Psoas muscle (tissue), 8 donors: ENCODE results near the gene TSR3. TPM values are rescaled to one million over a fixed set of nuclear protein-coding genes. Genes with fewer than 3 reads are reported as not detected.

Source experiments
- ATAC-seq, 4 donors: fragments of 200-7000 bp; cut with Tn5 transposase; one replicate each; pipeline ENCODE4 v1.9.1; 2020; ENCODE audit warnings: moderate library complexity in 3 of 4, mild to moderate bottlenecking in 2 of 4
- DNase-seq, 2 donors: peaks; one replicate each; pipeline ENCODE4 v3.0.0-alpha.2; 2020
- H3K27ac ChIP-seq: fragments of 200-600 bp; one replicate; pipeline ENCODE4 v1.8.0; 2022
- H3K27me3 ChIP-seq, 3 donors: fragments of 200-600 bp in 1 of 3; one replicate each; pipeline versions ENCODE4 v1.6.1 to v1.8.0; 2013 to 2022; ENCODE audit warnings: low read length in 2 of 3, mild to moderate bottlenecking in 2 of 3, moderate library complexity in 1 of 3; ENCODE audit not compliant: insufficient read depth in 3 of 3
- H3K36me3 ChIP-seq, 2 donors: fragments of 200-600 bp in 1 of 2; one replicate each; pipeline versions ENCODE4 v1.6.1 to v1.8.0; 2013 to 2022; ENCODE audit warnings: low read depth in 1 of 2, mild to moderate bottlenecking in 1 of 2, moderate library complexity in 1 of 2; ENCODE audit not compliant: insufficient read depth in 1 of 2
- H3K4me1 ChIP-seq: fragments of 200-600 bp; one replicate; pipeline ENCODE4 v1.8.0; 2022
- H3K4me3 ChIP-seq: fragments of 200-600 bp; one replicate; pipeline ENCODE4 v1.8.0; 2022; ENCODE audit warnings: mild to moderate bottlenecking
- H3K9me3 ChIP-seq: fragments of 200-600 bp; one replicate; pipeline ENCODE4 v1.8.0; 2022
- CTCF ChIP-seq: fragments of 200-600 bp; IDR thresholded peaks from one replicate; pipeline ENCODE4 v1.8.0; 2022; ENCODE audit warnings: antibody characterized with exemption
- WGBS, 3 donors: extraction: QIAGEN DNeasy Blood & Tissue Kit; methylation state at CpG; one replicate each; pipeline versions ENCODE4 v1.1.6 to v1.1.7; 2013; 5-methylcytosine and 5-hydroxymethylcytosine counted together
- intact Hi-C, 2 donors: fragments of 100-400 bp; cut with DNase I; formaldehyde crosslinking; loops; one replicate each; pipeline versions ENCODE4 v1.11.0 to v1.14.2; 2022
- polyA plus RNA-seq, 3 donors: library from polyadenylated mRNA; stranded (reverse); fragments of 200-250 nt; gene quantifications; one replicate each; pipeline ENCODE4 v1.2.3, GENCODE V29; 2013
- total RNA-seq, 4 donors: library from RNA; stranded (reverse); fragmentation: NEBNext Ultra II Directional in 2 of 4; extraction: Animal tissue kit (Norgen Biotek cat#: 25700) in 2 of 4; gene quantifications; one replicate each; pipeline versions ENCODE4 v1.2.1 to v1.2.4, GENCODE V29; 2021 to 2023
- donor health status: healthy with polysubstance abuse.
- donor health status: DM: no; HTN: no; CAD: no; lungs with moderate emphysema.
- donor health status: Bipolar disorder and iron deficiency.
- donor health status: healthy.
- donor health status: DM: yes; HTN: yes; CAD: no.
- donor health status: DM: no; HTN: no; CAD: no.
- donor health status: DM: no; HTN: no; CAD: no.
- donor health status: DM: yes; HTN: yes; CAD: no.

The TSR3 gene
- total and polyA plus RNA-seq, 7 donors, result 40.0 to 109 (median 55.1) TPM

- TF ChIP-seq CTCF, result no peak
- Histone ChIP-seq H3K4me3 (no peak overlapping the region), H3K27ac (no peak overlapping the region), H3K36me3 (no peaks in the 10 kb centered on the region), H3K9me3 (no peaks in the 10 kb centered on the region), H3K27me3 (peaks cover 0 to 30% (median 25%) of the 10 kb centered on the region in 3 donors), H3K4me1 (no peaks in the 10 kb centered on the region)
- no peak for ATAC-seq
- 20 to 39% (median 29%) methylated on average over 16 of the region's 16 CpGs for WGBS, 3 donors
- DNase-seq, result no peak
- intact Hi-C loops, result no loop called here
Measured at GRCh38 chr16:1335211-1335971, 16.3 kb downstream of the TSR3 start.

- no peak for TF ChIP-seq CTCF
- Histone ChIP-seq H3K27me3 (peaks cover 0 to 30% (median 25%) of the 10 kb centered on the region in 3 donors), H3K4me3 (no peak overlapping the region), H3K36me3 (no peaks in the 10 kb centered on the region), H3K4me1 (no peaks in the 10 kb centered on the region), H3K9me3 (no peaks in the 10 kb centered on the region), H3K27ac (no peak overlapping the region)
- ATAC-seq, result no peak
- no peak for DNase-seq
- intact Hi-C loops, result no loop called here
- WGBS, 3 donors, result 37 to 41% (median 38%) methylated on average over 9 of the region's 9 CpGs
Measured at GRCh38 chr16:1334739-1335138, 16.9 kb downstream of the TSR3 start.

GRCh38 chr16:1333854-1334700 lies 17.6 kb downstream of the TSR3 start:
- Histone ChIP-seq H3K36me3 (no peaks in the 10 kb centered on the region), H3K27me3 (peaks cover 0 to 30% (median 25%) of the 10 kb centered on the region in 3 donors), H3K4me3 (peak overlapping the region; percentile 59), H3K9me3 (no peaks in the 10 kb centered on the region), H3K4me1 (no peaks in the 10 kb centered on the region), H3K27ac (no peak overlapping the region)
- intact Hi-C loops, result no loop called here
- DNase-seq, result no peak
- TF ChIP-seq CTCF, result no peak
- 1 to 2% (median 2%) methylated on average over 35 to 78 of the region's 78 CpGs for WGBS, 3 donors
- no peak for ATAC-seq

GRCh38 chr16:1333149-1333812 lies 18.4 kb downstream of the TSR3 start, which contains the start of gene BAIAP3:
TSS of gene BAIAP3 (plus strand) at chr16:1333645. CDS start at chr16:1338550, 4,905 bp downstream.
- H3K27ac ChIP-seq, result no peak within 1 kb of the TSS
- H3K4me3 ChIP-seq, result peak within 1 kb of the TSS; percentile 59
- H3K9me3 ChIP-seq, result no peaks in the 10 kb centered on the region
- H3K27me3 ChIP-seq, result peaks cover 0 to 30% (median 25%) of the 10 kb centered on the region in 3 donors
- H3K4me1 ChIP-seq, result no peaks in the 10 kb centered on the region
- no peak for TF ChIP-seq CTCF
- DNase-seq (peak; percentile 60 to 72), ATAC-seq (peak; percentile 64 to 80 (median 74))
- 2 to 4% (median 2%) methylated on average over 36 to 83 of the region's 83 CpGs for WGBS, 3 donors
- no peaks in the 10 kb centered on the region for H3K36me3 ChIP-seq
- intact Hi-C loops, result no loop called here
